DMS 273 treated with DMSO at 0.1 percent for 48 hours (cell line): ENCODE data around the gene VSIR.

Experiments
- DNase-seq: peaks from one replicate; lab custom pipeline; 2025; lab: John Stamatoyannopoulos, UW

Gene VSIR

DNA sequence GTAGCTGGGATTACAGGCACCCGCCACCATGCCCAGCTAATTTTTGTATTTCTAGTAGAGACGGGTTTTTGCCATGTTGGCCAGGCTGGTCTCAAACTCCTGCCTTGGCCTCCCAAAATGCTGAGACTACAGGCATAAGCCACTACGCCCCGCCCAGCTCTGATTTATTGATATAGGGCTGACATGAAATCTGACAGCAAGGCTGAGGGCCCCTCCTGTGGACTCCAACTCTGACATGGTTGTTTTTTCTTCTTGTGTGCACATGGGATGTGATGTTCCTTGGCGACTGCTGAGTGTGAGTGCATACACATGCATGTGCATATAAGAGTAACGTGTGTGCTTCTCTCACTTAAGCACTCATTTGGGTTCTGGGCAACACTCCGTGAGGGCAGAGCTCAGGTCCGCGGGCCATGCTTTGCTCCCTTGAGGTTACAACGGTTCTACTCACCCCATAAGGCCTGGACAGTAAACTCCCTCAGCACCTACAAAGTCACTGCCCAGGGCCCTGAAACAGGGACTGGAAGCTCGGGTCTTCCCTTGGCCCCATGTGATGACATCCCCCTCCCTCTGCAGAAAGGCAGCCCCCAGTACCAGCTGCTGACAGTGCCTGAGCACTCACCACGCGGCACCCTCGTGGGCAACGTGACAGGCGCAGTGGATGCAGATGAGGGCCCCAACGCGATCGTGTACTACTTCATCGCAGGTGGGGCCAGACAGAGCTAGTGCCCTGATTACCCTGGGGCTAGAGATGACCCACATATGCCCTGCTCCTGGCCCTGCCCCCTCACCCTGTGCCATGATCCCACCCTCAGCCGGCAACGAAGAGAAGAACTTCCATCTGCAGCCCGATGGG lies 33.6 kb upstream of the VSIR start:
- no peak for DNase-seq

DNA sequence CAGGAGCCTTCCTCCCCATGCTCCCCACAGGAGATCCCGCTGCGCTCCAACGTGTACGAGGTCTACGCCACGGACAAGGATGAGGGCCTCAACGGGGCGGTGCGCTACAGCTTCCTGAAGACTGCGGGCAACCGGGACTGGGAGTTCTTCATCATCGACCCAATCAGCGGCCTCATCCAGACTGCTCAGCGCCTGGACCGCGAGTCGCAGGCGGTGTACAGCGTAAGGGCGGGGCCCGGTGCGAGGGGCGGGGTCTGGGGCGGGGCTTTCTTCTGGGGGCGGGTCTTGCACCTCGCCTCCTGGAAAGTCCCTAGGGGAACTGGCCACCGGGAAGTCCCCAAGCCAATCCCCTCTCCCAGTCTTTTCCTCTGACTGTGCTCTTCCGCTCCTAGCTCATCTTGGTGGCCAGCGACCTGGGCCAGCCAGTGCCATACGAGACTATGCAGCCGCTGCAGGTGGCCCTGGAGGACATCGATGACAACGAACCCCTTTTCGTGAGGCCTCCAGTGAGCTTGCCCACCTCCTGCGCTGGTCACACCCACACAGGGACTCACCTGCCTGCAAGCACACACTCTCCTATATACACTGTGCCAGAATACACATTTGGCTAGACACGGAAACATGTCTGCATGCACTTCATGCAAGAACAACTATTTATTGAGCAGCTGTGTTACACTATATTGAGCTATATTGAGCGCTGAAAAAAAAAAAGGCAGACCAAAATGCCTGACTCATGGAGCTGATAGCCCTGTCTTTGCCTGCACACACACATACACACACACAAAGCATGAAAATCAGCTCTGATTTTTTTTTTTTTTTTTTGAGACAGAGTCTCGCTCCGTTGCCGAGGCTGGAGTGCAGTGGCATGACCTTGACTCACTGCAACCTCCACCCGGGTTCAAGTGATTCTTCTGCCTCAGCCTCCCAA lies 32.7 kb upstream of the VSIR start:
- DNase-seq, result no peak

DNA sequence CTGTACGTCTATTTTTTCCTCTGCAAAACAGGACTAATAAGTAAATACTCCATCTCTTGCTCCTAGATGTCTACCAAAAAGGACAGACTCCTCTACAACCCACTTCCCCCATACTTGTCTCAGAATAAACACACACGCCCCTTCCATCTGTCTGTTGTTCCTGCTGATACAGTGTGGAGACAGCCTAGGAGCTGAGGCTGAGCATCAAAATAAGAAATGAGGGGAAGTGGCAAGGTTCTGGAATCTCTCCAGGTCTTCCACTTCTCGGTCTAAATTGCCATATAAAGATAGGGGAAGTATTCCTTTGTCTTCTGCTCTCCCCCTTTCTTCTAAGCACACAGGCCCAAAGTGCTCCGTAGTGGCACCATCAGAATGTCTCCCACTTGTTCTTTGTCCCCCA lies 30.8 kb upstream of the VSIR start:
- DNase-seq, result no peak

DNA sequence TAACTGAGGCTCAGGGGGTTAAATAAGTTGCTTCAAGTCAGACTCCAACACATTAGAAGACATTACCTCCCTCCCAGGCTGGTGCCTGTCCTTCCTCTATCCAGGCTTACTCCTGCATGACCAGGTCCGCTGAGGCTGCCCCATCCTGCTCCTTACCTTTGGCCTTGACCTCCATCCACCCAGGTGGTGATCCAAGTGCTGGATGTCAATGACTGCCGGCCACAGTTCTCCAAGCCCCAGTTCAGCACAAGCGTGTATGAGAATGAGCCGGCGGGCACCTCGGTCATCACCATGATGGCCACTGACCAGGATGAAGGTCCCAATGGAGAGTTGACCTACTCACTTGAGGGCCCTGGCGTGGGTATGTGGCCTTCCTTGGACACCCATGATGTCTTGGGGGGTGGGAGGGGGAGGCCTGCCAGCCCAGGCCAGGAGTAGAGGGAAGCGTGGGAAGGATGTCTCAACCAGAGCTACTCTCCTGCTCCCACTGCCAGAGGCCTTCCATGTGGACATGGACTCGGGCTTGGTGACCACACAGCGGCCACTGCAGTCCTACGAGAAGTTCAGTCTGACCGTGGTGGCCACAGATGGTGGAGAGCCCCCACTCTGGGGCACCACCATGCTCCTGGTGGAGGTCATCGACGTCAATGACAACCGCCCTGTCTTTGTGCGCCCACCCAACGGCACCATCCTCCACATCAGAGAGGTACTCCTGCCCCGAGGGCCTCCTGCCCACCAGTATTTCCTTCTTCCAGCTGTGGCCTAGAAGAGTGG lies 29.6 kb upstream of the VSIR start:
- DNase-seq, result no peak

DNA sequence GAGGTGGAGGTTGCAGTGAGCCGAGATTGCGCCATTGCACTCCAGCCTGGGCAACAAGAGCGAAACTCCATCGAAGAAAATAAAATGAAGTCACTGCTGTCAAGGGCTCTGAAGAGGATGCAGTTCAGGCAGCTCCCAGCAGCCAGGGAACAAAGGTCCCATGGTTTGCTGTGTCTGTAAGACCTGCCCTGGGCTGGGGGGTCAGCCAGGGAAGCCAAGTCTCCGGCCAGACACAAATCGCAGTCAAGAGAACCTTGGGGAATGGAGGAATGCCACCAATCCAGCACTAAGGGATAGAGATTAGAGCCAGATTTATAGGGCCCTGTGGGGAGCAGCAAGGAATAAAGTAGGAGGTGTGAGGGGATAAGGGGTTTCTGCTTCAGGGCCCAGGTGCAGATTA lies 28.9 kb upstream of the VSIR start:
- DNase-seq, result no peak

DNA sequence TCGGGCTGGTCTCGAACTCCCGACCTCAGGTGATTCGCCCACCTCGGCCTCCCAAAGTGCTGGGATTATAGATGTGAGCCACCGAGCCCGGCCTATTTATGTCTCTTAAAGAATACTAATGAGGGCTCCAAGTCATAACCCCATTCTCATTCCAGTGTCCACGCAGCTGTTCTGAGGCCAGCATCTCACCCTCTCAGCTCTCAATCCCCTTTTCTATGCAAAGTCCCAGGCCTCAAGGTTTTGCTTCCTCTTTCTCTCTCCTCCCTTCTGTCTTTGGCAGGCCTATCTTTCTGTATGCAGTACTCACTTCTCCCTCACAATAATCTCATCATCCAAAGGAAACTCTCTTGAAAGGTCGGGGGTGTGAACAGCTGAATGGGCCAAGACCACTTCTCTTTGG lies 28.0 kb upstream of the VSIR start:
- no peak for DNase-seq

DNA sequence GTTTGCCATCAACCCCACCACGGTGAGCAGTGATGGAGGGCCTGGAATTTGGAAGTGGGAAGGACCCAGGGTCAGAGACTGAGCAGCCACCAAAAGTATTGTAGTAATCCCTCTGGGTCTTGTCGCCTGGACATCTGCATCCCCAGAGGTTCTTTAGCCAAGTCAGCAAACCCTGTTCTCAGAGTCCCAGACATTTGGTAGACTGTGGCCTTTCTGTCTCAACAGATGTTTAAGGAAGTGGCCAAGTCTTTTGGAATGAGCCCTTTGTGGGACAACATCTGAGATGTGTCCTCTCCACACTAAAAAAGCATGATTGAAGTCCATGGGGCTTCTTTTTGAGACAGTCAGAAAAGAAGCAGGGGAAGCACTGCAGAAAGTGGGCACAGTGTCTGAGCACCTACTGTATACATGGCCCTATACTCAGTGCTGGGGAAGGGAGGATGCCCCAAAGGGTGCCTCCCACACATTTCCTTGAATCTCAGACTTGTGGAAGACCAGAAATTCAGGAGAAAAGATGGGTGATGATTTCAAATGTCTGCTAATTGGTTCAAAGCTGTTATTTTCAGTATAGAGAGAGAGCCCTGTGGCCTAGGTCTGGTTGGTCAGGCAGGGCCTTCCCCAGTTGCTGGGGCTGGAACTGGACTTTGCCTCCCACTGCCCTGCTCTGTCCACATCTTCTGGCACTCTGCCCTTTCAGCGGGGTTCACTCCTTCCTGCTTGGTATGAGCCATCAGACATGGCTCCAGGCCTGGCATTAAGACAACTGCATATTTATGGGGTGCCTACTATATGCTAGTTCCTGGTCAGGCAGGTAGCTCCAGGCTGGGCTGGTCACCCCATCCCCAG lies 26.5 kb upstream of the VSIR start:
- no peak for DNase-seq

DNA sequence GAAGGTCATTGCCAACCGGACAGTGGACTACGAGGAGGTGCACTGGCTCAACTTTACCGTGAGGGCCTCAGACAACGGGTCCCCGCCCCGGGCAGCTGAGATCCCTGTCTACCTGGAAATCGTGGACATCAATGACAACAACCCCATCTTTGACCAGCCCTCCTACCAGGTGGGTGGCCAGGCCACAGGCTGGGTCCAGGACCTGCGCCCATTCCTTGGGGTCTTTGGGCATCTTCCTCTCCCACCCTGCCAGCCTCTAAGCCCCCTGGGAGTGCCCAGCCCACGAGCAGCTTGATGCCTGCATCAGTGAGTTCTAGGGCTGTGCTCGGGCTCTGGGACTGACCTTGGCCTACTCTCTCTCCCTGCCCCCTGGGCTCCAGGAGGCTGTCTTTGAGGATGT lies 25.8 kb upstream of the VSIR start:
- DNase-seq, result no peak

DNA sequence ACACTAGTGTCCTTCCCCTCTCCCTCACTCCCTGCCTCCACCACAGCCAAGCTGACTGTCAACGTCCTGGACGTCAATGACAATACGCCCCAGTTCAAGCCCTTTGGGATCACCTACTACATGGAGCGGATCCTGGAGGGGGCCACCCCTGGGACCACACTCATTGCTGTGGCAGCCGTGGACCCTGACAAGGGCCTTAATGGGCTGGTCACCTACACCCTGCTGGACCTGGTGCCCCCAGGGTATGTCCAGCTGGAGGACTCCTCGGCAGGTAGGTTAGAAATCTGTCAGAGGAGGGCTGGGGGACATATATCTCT lies 24.9 kb upstream of the VSIR start:
- DNase-seq, result no peak

DNA sequence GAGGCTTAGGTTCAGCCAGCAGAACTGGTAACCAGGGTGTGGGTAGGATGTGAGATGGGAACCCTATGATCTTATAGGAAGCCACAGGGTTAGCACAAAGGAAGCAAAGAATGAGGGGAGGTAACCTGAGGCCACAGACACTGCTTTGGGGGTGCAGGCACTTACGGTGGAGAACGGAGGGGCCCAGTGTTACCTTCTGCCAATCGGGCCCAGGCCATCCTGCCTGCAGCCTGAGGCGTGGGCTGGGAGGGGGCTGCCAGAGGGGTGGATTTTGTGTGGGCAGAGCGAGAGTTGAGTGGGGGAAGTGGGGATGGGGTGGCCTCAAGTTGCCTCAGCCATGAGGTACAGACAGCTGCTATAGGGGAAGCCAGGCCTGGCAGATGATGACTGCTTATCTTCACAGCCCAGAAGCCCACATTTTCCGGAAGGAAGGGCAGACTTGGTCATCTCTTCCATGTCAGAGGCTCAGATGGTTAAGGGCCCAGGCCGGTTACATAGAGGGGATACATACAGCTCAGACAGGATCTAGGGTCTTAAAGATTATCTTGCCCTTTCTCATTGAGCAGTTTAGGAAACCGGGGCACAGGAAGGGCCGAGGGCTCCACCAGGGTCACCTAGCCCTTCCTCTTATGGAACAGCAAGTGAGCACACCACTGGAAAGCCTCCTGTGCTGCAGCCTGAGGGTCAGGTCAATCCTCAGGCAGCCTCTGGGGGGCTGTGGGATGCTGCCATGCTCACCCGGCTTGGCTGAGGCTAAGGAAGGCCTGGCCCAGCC lies 24.4 kb upstream of the VSIR start:
- DNase-seq, result no peak

DNA sequence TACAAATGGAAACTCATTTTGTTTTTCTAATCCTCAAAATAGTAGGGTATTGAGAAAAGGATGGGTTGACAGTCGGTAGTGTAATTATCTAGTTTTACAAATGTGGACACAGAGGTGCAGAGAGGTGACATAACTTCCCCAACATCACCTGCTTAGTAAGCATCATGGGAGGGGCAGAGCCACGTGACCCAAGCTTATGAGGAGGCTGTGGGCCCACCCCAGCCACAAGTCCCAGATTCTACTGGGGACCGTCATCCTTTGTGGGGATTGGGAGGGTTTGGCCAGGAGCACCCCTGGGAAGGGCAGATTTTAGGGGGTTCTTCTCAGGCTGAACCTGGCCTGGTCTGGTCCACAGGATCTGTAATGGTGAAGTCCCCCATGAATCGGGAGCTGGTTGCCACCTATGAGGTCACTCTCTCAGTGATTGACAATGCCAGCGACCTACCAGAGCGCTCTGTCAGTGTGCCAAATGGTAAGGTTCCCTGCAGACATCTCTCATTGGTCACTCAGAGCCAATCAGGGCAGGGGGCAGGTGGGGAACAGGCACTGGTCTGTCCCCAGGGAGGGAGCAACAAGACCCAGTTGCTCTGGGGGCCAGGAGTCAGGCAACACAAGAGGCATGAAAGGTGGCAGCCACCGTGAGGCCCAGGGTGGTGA lies 23.6 kb upstream of the VSIR start:
- no peak for DNase-seq

DNA sequence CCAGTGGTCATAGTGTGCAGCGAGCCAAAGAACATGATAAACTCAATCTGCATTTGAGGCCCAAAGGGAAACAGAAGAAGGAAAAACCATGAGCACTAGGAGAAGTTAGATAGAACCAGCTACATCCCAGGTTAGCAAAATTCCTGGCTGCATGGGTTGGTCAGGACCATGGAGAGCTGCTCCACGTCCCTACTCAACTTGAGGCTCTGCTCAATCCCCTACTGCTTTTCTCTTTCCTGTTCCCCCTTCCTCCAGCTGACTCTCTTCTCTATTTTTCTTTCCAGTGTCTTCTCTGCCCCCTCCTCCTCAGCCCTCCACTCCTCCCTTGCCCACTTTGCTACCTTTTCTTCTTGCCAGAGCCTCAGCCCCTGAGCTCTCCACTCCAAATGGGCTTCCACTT lies 21.9 kb upstream of the VSIR start:
- DNase-seq, result no peak

DNA sequence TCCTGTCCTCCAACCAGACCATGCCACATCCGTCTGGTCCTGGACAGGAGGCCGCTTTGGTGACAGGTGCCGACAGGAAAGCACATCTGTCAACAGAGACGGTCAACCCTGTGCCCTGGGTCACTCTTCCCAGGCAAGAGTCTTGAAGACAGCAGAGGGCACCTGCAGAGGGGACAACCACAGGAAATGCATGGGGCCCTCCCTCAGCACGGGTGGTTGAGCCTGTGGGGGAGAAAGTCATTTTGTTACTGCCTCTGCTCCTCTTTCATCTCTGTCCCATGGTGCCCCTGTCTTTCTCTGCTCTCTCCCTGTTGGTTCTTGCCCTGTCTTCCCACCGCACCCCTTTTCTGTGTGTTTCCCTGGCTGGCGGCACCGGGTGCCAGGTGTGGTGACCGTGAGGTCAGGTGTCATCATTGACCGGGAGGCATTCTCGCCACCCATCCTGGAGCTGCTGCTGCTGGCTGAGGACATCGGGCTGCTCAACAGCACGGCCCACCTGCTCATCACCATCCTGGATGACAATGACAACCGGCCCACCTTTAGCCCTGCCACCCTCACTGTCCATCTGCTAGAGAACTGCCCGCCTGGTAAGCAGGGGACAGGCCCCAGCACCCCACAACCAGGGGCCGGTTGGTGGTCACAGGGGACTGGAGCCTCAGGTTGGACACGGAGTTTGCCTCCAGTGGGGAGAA lies 17.6 kb upstream of the VSIR start:
- DNase-seq, result no peak

DNA sequence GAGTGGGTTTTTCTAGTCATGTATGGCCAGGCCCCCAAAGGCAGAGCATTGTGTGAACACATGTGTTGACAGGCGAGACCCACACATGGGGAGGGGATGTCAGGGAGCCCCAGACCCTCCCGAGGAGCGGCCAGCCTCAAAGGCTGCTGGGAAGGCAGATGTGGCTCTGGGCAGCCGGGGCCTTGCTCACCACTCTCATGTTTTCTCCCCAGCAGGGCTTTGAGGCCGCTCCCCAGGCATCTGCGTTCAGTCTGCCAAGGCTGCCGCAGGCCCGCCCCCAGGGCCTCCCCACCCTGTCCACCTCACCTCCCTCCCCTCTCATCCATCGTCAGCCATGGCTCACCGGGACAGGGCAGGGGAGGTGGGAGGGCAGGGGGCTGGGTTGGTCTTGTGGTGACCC lies 16.6 kb upstream of the VSIR start:
- DNase-seq, result no peak

DNA sequence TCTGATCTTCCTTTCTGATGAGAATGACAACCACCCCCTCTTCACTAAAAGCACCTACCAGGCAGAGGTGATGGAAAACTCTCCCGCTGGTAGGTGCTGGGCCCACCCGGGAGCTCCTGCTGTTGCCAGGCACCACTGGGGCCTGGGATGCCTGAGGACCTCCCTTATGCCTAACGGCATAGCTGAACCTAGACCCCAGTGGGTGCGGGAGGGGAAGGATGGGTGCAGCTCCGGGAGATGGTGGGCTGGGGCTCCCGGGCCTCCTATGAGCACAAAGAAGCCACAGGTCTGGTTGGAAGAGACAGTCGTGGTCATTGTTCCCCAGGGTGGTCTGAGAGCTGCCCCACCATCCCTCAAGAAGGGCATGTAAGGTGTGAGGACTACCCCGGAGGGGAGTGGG lies 15.6 kb upstream of the VSIR start:
- no peak for DNase-seq

DNA sequence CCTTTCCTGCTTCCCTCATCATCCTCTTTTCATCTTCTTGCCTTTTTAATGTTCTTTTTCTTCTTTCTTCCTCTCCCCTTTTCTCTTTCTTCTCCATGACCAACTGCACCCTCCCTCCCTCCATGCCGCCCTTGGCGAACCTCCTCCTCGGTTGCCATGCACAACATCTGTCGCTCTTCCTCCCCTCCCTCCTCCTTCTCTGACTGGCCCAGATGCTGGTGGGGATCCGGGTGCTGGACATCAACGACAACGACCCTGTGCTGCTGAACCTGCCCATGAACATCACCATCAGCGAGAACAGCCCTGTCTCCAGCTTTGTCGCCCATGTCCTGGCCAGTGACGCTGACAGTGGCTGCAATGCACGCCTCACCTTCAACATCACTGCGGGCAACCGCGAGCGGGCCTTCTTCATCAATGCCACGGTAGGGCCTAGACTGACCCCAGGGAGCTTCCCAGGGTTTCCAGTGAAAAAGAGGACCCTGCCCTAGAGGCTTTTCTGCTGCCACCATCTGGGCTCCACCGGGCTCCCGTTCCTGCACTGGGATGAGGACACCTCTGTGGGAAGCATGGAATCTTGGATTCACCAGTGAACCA lies 11.5 kb upstream of the VSIR start:
- DNase-seq, result no peak

DNA sequence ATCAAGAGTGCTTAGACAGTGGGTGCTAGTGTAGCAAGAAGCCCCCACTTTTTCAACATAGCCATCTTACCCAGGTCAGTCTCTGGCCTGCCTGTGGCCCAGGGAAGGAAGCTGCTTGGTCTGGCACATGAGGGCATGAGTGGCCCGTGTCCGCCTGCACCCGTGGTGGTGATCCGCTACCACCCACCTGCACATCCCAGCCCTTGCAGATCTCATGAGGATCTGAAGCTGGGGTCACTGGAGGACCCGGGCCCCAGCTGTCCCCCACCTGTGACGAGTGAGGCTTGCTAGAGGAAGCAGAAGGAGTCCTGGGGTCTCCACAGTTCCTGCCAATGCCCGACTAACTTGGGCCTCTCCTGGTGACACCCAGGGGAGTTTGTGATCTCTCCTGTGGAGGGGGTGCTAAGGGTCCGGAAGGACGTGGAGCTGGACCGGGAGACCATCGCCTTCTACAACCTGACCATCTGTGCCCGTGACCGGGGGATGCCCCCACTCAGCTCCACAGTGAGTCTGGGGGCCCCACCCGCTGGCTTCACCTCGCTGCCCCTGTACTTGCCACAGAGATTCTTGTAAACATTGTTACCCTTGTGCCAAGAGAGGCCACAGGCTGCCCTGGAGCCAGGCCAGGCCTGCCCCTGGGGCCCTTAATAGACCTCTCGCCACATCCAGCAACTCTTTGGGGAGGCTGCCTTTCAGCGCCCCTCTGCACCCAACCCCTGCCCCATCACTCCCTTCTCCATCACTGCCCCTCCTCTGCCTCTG lies 10.8 kb upstream of the VSIR start:
- DNase-seq, result no peak

DNA sequence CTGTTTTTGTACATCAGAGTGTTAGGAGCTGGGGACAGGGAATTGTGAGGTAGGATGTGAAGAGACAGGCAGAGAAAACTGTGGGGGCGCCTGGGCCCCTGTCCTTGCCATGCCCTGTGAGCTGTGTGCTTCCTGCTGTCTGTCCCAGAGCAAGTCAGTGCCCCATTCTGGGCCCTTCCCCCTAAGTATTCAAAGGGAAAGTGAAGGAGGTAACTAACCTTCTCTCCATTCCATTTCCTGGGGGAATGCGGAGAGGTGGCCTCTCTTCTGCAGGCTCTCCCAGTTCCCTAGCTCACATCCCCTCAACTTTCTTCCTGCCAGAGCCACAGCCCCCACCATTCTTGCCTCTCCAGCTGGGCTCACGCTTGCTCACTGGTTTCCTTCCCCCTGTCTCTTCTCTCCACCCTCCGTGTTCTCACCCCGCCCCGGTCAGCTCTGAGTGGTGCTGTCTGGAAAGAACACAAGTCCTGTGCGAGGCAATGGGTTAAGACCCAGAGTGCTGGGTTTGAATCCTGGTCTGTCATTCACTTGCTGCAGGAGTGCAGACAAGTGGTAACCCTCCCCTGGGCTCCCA lies 9.7 kb upstream of the VSIR start:
- DNase-seq, result no peak
